Transverse colon (tissue), 4 donors: Measurements from ENCODE around the gene CNTNAP2. TPM values are rescaled to one million over a fixed set of nuclear protein-coding genes. Genes with fewer than 3 reads are reported as not detected.

Experiments used
- DNase-seq: peaks from one replicate; pipeline ENCODE4 v3.0.0-alpha.2; 2019
- H3K27ac ChIP-seq, 4 donors: fragments of 200-600 bp; sonication (generic); 2 replicates each; pipeline ENCODE4 v1.5.1; 2016 to 2018; ENCODE audit warnings: inconsistent platforms in 4 of 4
- H3K27me3 ChIP-seq: fragments of 200-600 bp; sonication (generic); 2 replicates; pipeline ENCODE4 v1.5.1; 2017; ENCODE audit warnings: inconsistent platforms
- H3K36me3 ChIP-seq, 4 donors: fragments of 200-600 bp; sonication (generic); 2 replicates each; pipeline ENCODE4 v1.5.1; 2017 to 2019; ENCODE audit warnings: inconsistent platforms in 4 of 4
- H3K4me1 ChIP-seq, 4 donors: fragments of 200-600 bp; sonication (generic); 2 replicates each; pipeline ENCODE4 v1.5.1; 2017 to 2020; ENCODE audit warnings: inconsistent platforms in 4 of 4
- H3K4me3 ChIP-seq, 4 donors: fragments of 200-600 bp; sonication (generic); 1 replicate in 1 of 4; 2 replicates in 3 of 4; pipeline versions ENCODE4 v1.5.1 to v1.6.1; 2017 to 2019; ENCODE audit warnings: inconsistent platforms in 4 of 4
- H3K9me3 ChIP-seq, 2 donors: fragments of 200-600 bp; sonication (generic); 2 replicates each; pipeline ENCODE4 v1.5.1; 2017 to 2019; ENCODE audit warnings: inconsistent platforms in 2 of 2
- EP300 ChIP-seq: sonication (generic); formaldehyde crosslinking; IDR thresholded peaks from one replicate; pipeline ENCODE4 v1.6.1; 2017; ENCODE audit warnings: antibody characterized with exemption, low read depth
- POLR2A ChIP-seq: fragments of 450-650 bp; IDR thresholded peaks from one replicate; pipeline ENCODE4 v1.6.1; 2016; ENCODE audit warnings: antibody characterized with exemption, mild to moderate bottlenecking, moderate library complexity
- POLR2AphosphoS5 ChIP-seq, 3 donors: sonication (generic); formaldehyde crosslinking; IDR thresholded peaks; one replicate each; pipeline ENCODE4 v1.6.1; 2016; ENCODE audit warnings: antibody characterized with exemption in 3 of 3
- WGBS, 2 donors: methylation state at CpG; one replicate each; pipeline ENCODE4 v1.1.5; 2018; ENCODE audit warnings: low coverage in 1 of 2; 5-methylcytosine and 5-hydroxymethylcytosine counted together
- in situ Hi-C, 4 donors: fragments of 200-750 bp; cut with MboI; loops; one replicate each; pipeline versions ENCODE4 v1.15.0 to v1.15.1; 2017; ENCODE audit warnings: low sequenced_read_pairs in 3 of 4, low pct_ligation_motif_present in 1 of 4, low pct_unique_long_range_greater_than_20kb in 1 of 4
- intact Hi-C: fragments of 100-400 bp; cut with DNase I; formaldehyde crosslinking; loops from one replicate; pipeline ENCODE4 v1.15.1; 2023; ENCODE audit warnings: low total_unique reads
- total RNA-seq, 4 donors: library from RNA; depleted of rRNA; stranded (reverse); fragments of >200 nt; gene quantifications; one replicate each; pipeline ENCODE4 v1.1.0, GENCODE V29; 2016
- TF ChIP-seq, protein P1 (sequence below), 5 experiments: fragments of 200-600 bp in 3 of 5; fragments of 450-650 bp in 2 of 5; sonication (generic) in 3 of 5; IDR thresholded peaks; 1 replicate in 2 of 5; 2 replicates in 3 of 5; pipeline ENCODE4 v1.5.1; 2016 to 2017; ENCODE audit warnings: antibody characterized with exemption in 5 of 5, inconsistent platforms in 3 of 5, mild to moderate bottlenecking in 2 of 5, moderate library complexity in 1 of 5

CNTNAP2 gene
- total RNA-seq, 4 donors from 2014 or later: 0.60 to 2.9 (median 2.4) TPM

- no peaks in the 10 kb centered on the region for H3K4me1 ChIP-seq
- in situ Hi-C loops (no loop called here), intact Hi-C loops (no loop called here)
- no peak overlapping the region for H3K27ac ChIP-seq
- DNase-seq: no peak
- H3K9me3 ChIP-seq: no peaks in the 10 kb centered on the region
- no peaks in the 10 kb centered on the region for H3K27me3 ChIP-seq
- no peak overlapping the region for H3K4me3 ChIP-seq
- H3K36me3 ChIP-seq: no peaks in the 10 kb centered on the region
- 31 to 37% methylated on average over 2 of the region's 2 CpGs for WGBS, 2 donors
- TF ChIP-seq EP300: no peak
- TF ChIP-seq POLR2AphosphoS5 (IDR thresholded peaks at IDR 0.05): no peak
- TF ChIP-seq, protein P1, sequence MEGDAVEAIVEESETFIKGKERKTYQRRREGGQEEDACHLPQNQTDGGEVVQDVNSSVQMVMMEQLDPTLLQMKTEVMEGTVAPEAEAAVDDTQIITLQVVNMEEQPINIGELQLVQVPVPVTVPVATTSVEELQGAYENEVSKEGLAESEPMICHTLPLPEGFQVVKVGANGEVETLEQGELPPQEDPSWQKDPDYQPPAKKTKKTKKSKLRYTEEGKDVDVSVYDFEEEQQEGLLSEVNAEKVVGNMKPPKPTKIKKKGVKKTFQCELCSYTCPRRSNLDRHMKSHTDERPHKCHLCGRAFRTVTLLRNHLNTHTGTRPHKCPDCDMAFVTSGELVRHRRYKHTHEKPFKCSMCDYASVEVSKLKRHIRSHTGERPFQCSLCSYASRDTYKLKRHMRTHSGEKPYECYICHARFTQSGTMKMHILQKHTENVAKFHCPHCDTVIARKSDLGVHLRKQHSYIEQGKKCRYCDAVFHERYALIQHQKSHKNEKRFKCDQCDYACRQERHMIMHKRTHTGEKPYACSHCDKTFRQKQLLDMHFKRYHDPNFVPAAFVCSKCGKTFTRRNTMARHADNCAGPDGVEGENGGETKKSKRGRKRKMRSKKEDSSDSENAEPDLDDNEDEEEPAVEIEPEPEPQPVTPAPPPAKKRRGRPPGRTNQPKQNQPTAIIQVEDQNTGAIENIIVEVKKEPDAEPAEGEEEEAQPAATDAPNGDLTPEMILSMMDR (IDR thresholded peaks at IDR 0.05): no peak
- no peak for TF ChIP-seq POLR2A
These were observed 768.6 kb downstream of the CNTNAP2 start for GRCh38 chr7:146885231-146885630.

DNA sequence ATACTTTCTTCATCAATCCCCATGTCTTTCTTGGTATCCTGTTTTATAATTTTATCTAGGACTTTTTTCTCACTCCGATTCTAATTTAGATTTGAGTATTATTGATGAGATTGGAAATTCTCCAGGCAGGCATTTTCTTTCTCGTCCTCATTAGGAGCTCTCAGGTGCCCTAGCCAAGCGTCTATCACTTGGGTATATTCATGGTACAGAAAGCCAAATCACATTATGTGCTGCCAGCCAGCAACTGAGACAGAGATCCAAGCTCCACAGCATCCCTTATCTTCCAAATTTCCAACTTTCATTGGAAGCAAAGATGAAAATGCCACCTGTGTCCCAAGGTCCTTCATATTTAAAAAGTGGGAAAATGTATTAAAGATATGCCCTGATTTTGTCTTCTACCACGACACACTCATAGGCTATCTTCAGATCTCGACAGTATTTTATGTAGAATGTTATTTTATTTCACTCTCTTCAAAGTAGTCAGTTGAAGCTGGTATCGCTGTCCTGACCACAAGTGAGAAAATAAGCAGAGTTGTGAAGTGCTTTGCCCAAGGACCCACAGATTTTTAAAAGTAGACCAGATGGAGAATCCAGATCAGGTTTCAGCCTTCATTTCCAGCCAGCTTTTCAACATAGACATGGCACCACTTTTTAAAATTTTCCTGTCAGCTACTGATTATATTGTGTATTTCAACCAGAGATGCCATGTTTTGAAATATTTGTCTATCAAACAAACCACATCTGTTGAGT lies 773.4 kb downstream of the CNTNAP2 start:
- Histone ChIP-seq H3K36me3 (no peaks in the 10 kb centered on the region), H3K4me1 (no peaks in the 10 kb centered on the region), H3K27me3 (no peaks in the 10 kb centered on the region), H3K9me3 (peaks cover 0 to 2% of the 10 kb centered on the region in 2 donors), H3K27ac (no peak overlapping the region), H3K4me3 (no peak overlapping the region)
- TF ChIP-seq POLR2AphosphoS5 (IDR thresholded peaks at IDR 0.05): no peak
- no peak for TF ChIP-seq EP300
- TF ChIP-seq, protein P1 (IDR thresholded peaks at IDR 0.05): no peak
- TF ChIP-seq POLR2A: no peak
- intact Hi-C loops (no loop called here), in situ Hi-C loops (no loop called here)
- no peak for DNase-seq
- 82 to 88% methylated on average over 6 of the region's 6 CpGs for WGBS, 2 donors

DNA sequence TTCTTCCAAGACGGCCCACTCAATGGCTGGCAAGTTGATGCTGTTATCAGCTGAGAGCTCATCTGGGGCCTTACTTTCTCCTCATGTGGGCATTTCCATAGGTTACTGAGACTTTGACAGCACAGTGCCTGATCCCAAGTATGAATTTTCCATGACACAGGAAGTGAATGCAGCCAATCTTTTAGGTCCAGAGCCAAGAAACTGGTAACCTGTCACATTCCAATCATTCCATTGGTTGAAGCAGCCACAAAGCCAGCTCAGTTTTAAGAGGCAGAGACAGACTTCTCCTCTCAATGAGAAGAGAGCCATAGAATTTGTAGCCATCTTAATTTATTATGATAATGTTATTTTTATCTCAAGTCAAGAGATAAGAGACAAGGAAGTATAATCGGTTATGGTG lies 775.5 kb downstream of the CNTNAP2 start:
- intact Hi-C loops (no loop called here), in situ Hi-C loops (no loop called here)
- Histone ChIP-seq H3K4me1 (no peaks in the 10 kb centered on the region), H3K36me3 (no peaks in the 10 kb centered on the region), H3K27me3 (no peaks in the 10 kb centered on the region), H3K4me3 (no peak overlapping the region), H3K27ac (no peak overlapping the region), H3K9me3 (peaks cover 0 to 2% of the 10 kb centered on the region in 2 donors)
- TF ChIP-seq POLR2A (no peak), EP300 (no peak), POLR2AphosphoS5 (IDR thresholded peaks at IDR 0.05) (no peak)
- TF ChIP-seq, protein P1 (IDR thresholded peaks at IDR 0.05): no peak
- 17 to 54% methylated on average over 1 to 2 of the region's 2 CpGs for WGBS, 2 donors
- DNase-seq: no peak

GRCh38 chr7:146894927-146895326 lies 778.3 kb downstream of the CNTNAP2 start:
- WGBS, 2 donors: 85% methylated on average over 3 of the region's 3 CpGs
- H3K9me3 ChIP-seq: peaks cover 0 to 2% of the 10 kb centered on the region in 2 donors
- H3K36me3 ChIP-seq: no peaks in the 10 kb centered on the region
- in situ Hi-C loops (no loop called here), intact Hi-C loops (no loop called here)
- no peaks in the 10 kb centered on the region for H3K27me3 ChIP-seq
- no peak overlapping the region for H3K27ac ChIP-seq
- no peaks in the 10 kb centered on the region for H3K4me1 ChIP-seq
- no peak overlapping the region for H3K4me3 ChIP-seq
- TF ChIP-seq POLR2A (no peak), EP300 (no peak), POLR2AphosphoS5 (IDR thresholded peaks at IDR 0.05) (no peak)
- TF ChIP-seq, protein P1 (IDR thresholded peaks at IDR 0.05): no peak
- DNase-seq: no peak
